Right atrium auricular region (tissue), 2 donors: ENCODE results near the gene OSGEP. TPM values are rescaled to one million over a fixed set of nuclear protein-coding genes. Genes with fewer than 3 reads are reported as not detected.
"Not testable (repeated sequence)": the region's sequence is repeated elsewhere in the genome, so short reads cannot be mapped to it uniquely, and the experiment has no call there.

ENCODE experiments used
- DNase-seq: peaks from one replicate; pipeline ENCODE4 v3.0.0-alpha.2; 2019; ENCODE audit warnings: low spot score
- H3K27ac ChIP-seq, 2 donors: fragments of 200-600 bp; sonication (generic); 1 replicate in 1 of 2; 2 replicates in 1 of 2; pipeline ENCODE4 v1.5.1; 2016 to 2019
- H3K27me3 ChIP-seq, 2 donors: fragments of 200-600 bp; sonication (generic); one replicate each; pipeline versions ENCODE4 v1.5.1 to v1.6.0; 2017 to 2019
- H3K36me3 ChIP-seq: fragments of 200-600 bp; sonication (generic); one replicate; pipeline ENCODE4 v1.5.1; 2016
- H3K4me1 ChIP-seq, 2 donors: fragments of 200-600 bp; sonication (generic); one replicate each; pipeline versions ENCODE4 v1.5.1 to v1.6.0; 2017 to 2019
- H3K4me3 ChIP-seq, 2 donors: fragments of 200-600 bp; sonication (generic); 1 replicate in 1 of 2; 2 replicates in 1 of 2; pipeline ENCODE4 v1.5.1; 2017 to 2019; ENCODE audit warnings: mild to moderate bottlenecking in 1 of 2, moderate library complexity in 1 of 2
- H3K9me3 ChIP-seq, 2 donors: fragments of 200-600 bp; sonication (generic); one replicate each; pipeline ENCODE4 v1.5.1; 2019
- CTCF ChIP-seq, 2 donors: fragments of 200-600 bp; sonication (generic); IDR thresholded peaks; one replicate each; pipeline ENCODE4 v1.5.1; 2019; ENCODE audit warnings: antibody characterized with exemption in 2 of 2
- total RNA-seq, 2 donors: library from RNA; depleted of rRNA; stranded (reverse); fragments of >200 nt; gene quantifications; one replicate each; pipeline ENCODE4 v1.1.0, GENCODE V29; 2016

Gene OSGEP
- total RNA-seq, 2 donors from 2014 or later = 23.8 to 30.1 TPM

GRCh38 chr14:20446889-20447288 lies 7.7 kb downstream of the OSGEP start:
- Histone ChIP-seq H3K4me3 (no peak overlapping the region), H3K4me1 (no peaks in the 10 kb centered on the region), H3K27me3 (no peaks in the 10 kb centered on the region), H3K9me3 (no peaks in the 10 kb centered on the region), H3K27ac (no peak overlapping the region), H3K36me3 (peaks cover 65% of the 10 kb centered on the region)
- DNase-seq = no peak
- no peak for TF ChIP-seq CTCF (IDR thresholded peaks at IDR 0.05)

- H3K9me3 ChIP-seq, DNase-seq, H3K4me1 ChIP-seq, H3K27me3 ChIP-seq, H3K27ac ChIP-seq, H3K4me3 ChIP-seq: not testable (repeated sequence)
- peaks cover 33% of the 10 kb centered on the region for H3K36me3 ChIP-seq
Measured at GRCh38 chr14:20443650-20444049, 11.0 kb downstream of the OSGEP start.

DNA sequence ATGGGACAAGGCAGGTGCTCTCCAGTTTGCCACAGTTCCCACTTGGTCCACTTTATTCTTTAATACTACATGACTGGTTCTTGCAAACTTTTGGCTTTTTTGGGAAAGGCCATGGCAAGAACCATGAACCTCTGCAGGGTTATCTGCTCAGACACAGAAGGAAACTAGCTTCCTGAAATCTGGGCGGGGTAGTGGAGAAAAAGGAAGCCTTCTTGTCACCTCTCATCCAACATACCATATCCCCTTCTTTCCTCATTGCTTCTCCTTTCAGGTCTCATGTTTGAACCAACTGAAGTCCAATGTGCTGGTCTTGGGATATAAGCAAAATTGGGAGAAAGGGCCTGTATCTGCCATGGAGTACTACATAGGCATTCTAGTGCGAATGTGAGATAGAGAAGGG lies 13.2 kb downstream of the OSGEP start:
- Histone ChIP-seq H3K9me3 (no peaks in the 10 kb centered on the region), H3K4me1 (no peaks in the 10 kb centered on the region), H3K4me3 (no peak overlapping the region), H3K36me3 (peaks cover 11% of the 10 kb centered on the region), H3K27ac (no peak overlapping the region), H3K27me3 (no peaks in the 10 kb centered on the region)
- no peak for TF ChIP-seq CTCF (IDR thresholded peaks at IDR 0.05)
- no peak for DNase-seq

GRCh38 chr14:20440882-20441281 lies 13.7 kb downstream of the OSGEP start:
- TF ChIP-seq CTCF (IDR thresholded peaks at IDR 0.05) = no peak

GRCh38 chr14:20440465-20440864 lies 14.1 kb downstream of the OSGEP start:
- no peak overlapping the region for H3K4me3 ChIP-seq
- no peaks in the 10 kb centered on the region for H3K27me3 ChIP-seq
- H3K4me1 ChIP-seq = peaks cover 0 to 3% of the 10 kb centered on the region in 2 donors
- TF ChIP-seq CTCF (IDR thresholded peaks at IDR 0.05) = no peak
- H3K9me3 ChIP-seq = no peaks in the 10 kb centered on the region
- peaks cover under 1% of the 10 kb centered on the region for H3K36me3 ChIP-seq
- no peak overlapping the region for H3K27ac ChIP-seq
- no peak for DNase-seq

More at GRCh38 chr14:20440882-20441281, 13.7 kb downstream of the OSGEP start:
- Histone ChIP-seq H3K4me3 (no peak overlapping the region), H3K36me3 (peaks cover 5% of the 10 kb centered on the region), H3K9me3 (no peaks in the 10 kb centered on the region), H3K27me3 (no peaks in the 10 kb centered on the region), H3K27ac (no peak overlapping the region), H3K4me1 (no peaks in the 10 kb centered on the region)
- no peak for DNase-seq

DNA sequence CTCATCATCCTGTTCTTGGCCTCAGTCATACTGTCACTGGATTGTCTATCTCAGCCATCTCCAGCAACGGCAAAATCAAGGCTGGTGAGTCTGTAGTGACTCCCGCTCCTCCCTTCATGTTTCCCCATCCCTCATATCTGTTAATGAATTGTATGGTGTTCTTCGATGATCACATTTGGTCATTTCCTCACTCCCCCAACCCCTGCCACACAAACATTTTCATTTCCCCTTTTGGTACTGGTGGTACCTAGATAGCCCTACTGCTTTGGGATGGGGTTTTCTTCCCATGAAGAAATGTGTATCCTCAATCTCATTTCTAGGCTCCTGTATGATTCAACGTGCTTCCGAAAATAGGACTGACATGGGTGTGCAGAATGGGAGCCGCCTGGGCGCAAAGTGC lies 15.9 kb downstream of the OSGEP start:
- no peaks in the 10 kb centered on the region for H3K9me3 ChIP-seq
- DNase-seq = no peak
- no peak overlapping the region for H3K27ac ChIP-seq
- peaks cover 0 to 10% of the 10 kb centered on the region in 2 donors for H3K4me1 ChIP-seq
- no peak for TF ChIP-seq CTCF (IDR thresholded peaks at IDR 0.05)
- H3K27me3 ChIP-seq = no peaks in the 10 kb centered on the region
- no peaks in the 10 kb centered on the region for H3K36me3 ChIP-seq
- no peak overlapping the region for H3K4me3 ChIP-seq
